IPS-NIHi11 (cell line): ENCODE results near the gene ANGPTL2.

Source experiments
- DNase-seq: peaks from one replicate; pipeline ENCODE4 v3.0.0; 2012; ENCODE audit warnings: mixed read lengths, low spot score

ANGPTL2 gene

DNA sequence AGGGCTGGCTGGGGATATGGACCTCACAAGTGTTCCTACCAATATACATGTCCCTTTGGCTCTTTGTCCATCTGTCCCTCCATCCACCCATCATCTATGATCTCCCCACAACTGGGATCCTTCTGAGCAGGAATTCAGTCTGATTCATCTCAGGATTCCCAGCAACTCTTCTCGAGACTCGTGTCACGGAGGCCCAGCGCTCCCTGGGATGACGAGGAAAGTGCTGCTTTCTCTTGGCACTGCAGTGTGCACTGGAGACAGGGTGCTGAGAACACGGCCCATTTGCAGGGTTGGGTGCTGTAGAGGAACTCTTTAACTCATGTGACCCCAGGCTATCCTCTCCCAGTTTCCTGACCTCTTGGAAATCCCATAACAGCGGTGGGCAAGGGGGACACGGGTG, 72.9 kb downstream of the ANGPTL2 start:
- DNase-seq, result no peak

DNA sequence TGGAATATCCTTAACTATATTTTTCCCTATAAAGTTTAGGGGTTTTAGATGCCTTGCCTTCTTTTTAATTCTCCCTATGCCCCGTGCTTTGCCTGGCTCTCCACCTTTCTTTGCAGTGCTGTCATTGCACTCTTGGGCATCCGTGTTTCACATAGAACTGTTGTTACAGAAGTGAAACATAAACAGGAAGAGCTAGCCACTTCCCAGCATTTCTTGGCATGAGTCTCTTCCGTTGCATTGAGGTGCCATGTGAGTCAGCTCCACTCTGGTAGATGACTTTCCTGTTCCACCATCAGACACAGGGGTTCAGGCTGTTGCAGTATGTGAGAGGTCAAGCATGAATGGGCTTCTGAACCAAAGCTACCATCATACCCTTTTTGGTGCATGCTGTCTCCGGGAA, 73.4 kb downstream of the ANGPTL2 start:
- DNase-seq, result no peak

DNA sequence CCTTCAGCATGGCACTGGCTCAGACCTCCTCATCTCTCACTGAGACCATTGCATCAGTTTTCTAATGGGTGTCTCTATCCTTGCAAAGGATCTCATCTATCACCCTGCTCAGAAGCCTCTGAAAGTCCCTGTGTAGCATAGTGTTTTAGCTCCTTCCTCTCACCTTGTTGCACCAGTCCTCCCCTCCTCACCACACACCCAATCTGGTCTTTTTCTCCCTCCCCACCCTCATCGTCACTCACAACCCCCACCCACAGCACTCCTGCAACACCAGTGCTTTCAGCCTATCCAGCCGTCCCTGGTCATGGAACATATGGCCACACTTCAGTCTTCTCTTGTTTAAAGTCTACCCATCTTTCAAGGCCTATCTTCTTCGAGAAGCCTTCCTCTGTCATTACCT, 74.5 kb downstream of the ANGPTL2 start:
- no peak for DNase-seq

DNA sequence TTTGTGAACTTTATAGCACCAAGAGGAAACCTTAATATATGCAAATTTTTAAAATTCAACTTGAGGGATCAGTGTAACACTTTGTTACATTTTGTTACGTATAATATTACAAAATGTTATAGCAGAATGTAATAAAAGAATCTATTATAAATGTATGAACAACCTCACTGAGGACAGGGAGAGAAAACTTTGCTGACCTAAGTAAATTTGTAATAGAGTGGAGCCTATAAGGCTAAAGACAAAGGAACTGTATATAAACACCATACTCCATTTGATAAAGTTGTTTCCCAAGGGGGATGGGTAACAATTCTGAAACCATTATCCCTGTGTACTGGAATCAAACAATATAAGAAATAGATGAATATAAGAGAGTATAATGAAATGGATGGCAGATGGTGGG, 77.3 kb downstream of the ANGPTL2 start:
- no peak for DNase-seq

DNA sequence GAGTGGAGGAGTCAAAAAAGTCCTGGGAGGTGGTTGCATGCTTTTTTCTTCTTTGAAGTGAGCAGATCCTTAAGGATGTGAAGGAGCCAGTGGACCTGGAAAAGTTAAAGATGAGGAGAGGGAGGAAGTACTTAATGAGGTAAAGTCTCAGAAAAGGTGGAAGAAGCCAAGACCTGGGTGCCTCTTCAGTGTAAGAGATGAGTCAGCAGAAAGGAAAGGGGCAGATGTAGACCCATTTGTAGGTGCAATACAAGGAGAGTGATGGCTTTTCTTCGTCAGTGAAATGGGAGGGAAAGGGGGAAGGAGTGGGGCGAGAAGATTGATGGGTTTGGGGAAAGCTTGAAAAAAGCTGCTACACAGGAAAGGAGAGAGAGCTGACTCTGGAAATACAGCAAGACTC, 82.9 kb downstream of the ANGPTL2 start:
- no peak for DNase-seq

DNA sequence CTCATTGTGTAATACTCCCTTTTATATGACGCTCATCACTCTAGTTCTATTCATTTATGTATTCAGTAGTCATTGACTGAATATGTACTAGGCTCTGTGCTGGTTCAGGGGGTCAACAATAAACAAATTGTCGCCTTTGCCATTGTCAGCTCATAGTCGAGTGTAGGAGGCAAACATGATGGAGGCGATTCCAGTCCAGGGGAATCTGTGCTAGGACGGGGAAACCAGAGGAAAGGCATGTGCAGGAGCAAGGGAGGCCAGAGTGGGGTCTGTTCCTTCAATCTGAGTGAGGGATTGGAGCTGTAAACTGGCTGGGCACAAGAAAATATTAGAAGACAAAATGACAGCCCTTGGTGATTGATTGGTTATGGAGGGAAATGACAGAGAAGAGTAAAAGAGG, 83.9 kb downstream of the ANGPTL2 start:
- no peak for DNase-seq
